Caco-2 (cell line): ENCODE measurements around the gene SLC39A10. TPM values are rescaled to one million over a fixed set of nuclear protein-coding genes. Genes with fewer than 3 reads are reported as not detected.
A peak's percentile ranks its signal among the peaks of the same experiment; 100 is the strongest.

Experiments used
- BruUV-seq: library from RNA; stranded (reverse); fragments of 400-500 nt; replicated peaks from 2 replicates; lab custom pipeline; 2021; lab: Mats Ljungman, UMichigan
- CTCF ChIA-PET: fragments of 300-600 bp; sonication (Branson Sonifier 250); formaldehyde crosslinking; loops from one replicate; lab custom pipeline; 2022; ENCODE audit warnings: antibody characterized with exemption; lab: Charles Lee
- POLR2A ChIA-PET: fragments of 300-600 bp; sonication (Branson Sonifier 250); formaldehyde crosslinking; loops from one replicate; lab custom pipeline; 2022; ENCODE audit warnings: antibody characterized with exemption; lab: Charles Lee
- DNase-seq, 2 experiments: peaks; one replicate each; pipeline versions ENCODE4 v3.0.0 to v3.0.0-alpha.2; 2020 to 2022
- H3K27me3 ChIP-seq: replicated peaks from 2 replicates; pipeline ENCODE4 v1.6.0; 2011; ENCODE audit warnings: low read length; ENCODE audit not compliant: control insufficient read depth, insufficient read depth
- H3K36me3 ChIP-seq: 2 replicates; pipeline ENCODE4 v1.5.1; 2011; ENCODE audit warnings: low read length; ENCODE audit not compliant: control insufficient read depth, insufficient read depth
- H3K4me1 ChIP-seq: fragments of 250-450 bp; sonication (Bioruptor Pico); 2 replicates; pipeline ENCODE4 v1.5.1; 2020; ENCODE audit warnings: mild to moderate bottlenecking
- H3K4me3 ChIP-seq: 2 replicates; pipeline ENCODE4 v1.5.1; 2011; ENCODE audit warnings: low read depth, mild to moderate bottlenecking, control low read depth, low read length
- H3K9me3 ChIP-seq: fragments of 250-450 bp; sonication (Bioruptor Pico); 2 replicates; pipeline ENCODE4 v1.5.1; 2020; ENCODE audit warnings: mild to moderate bottlenecking, moderate library complexity
- H3K27ac Mint-ChIP-seq: one replicate; pipeline ENCODE4 v1.8.0; 2022; ENCODE audit warnings: mixed read lengths; ENCODE audit not compliant: unreplicated experiment
- H3K27me3 Mint-ChIP-seq: one replicate; pipeline ENCODE4 v1.8.0; 2022; ENCODE audit warnings: mixed read lengths; ENCODE audit not compliant: insufficient read depth, unreplicated experiment
- H3K36me3 Mint-ChIP-seq: one replicate; pipeline ENCODE4 v1.8.0; 2022; ENCODE audit warnings: mild to moderate bottlenecking, mixed read lengths; ENCODE audit not compliant: insufficient read depth, unreplicated experiment
- H3K4me1 Mint-ChIP-seq: one replicate; pipeline ENCODE4 v1.8.0; 2022; ENCODE audit warnings: low read depth, mixed read lengths; ENCODE audit not compliant: unreplicated experiment
- H3K4me3 Mint-ChIP-seq: one replicate; pipeline ENCODE4 v1.8.0; 2022; ENCODE audit warnings: mild to moderate bottlenecking, moderate library complexity, mixed read lengths; ENCODE audit not compliant: unreplicated experiment
- H3K9me3 Mint-ChIP-seq: one replicate; pipeline ENCODE4 v1.8.0; 2022; ENCODE audit warnings: mixed read lengths; ENCODE audit not compliant: unreplicated experiment
- CTCF ChIP-seq, 2 experiments: fragments of 200-600 bp in 1 of 2; IDR thresholded peaks; 1 replicate in 1 of 2; 2 replicates in 1 of 2; pipeline versions ENCODE4 v1.5.1 to v1.8.0; 2011 to 2022; ENCODE audit warnings: antibody characterized with exemption in 1 of 2, control low read depth in 1 of 2, inconsistent platforms in 1 of 2, low read depth in 1 of 2, low read length in 1 of 2, mild to moderate bottlenecking in 1 of 2, moderate library complexity in 1 of 2; ENCODE audit not compliant: insufficient read depth in 1 of 2, severe bottlenecking in 1 of 2, unreplicated experiment in 1 of 2
- intact Hi-C: fragments of 100-400 bp; cut with micrococcal nuclease; formaldehyde crosslinking; loops from one replicate; pipeline ENCODE4 v1.10.0; 2022; ENCODE audit not compliant: unreplicated experiment
- total RNA-seq: library from RNA; stranded (reverse); gene quantifications from 2 replicates; pipeline ENCODE4 v1.2.3, GENCODE V29; 2022

SLC39A10 gene
- total RNA-seq, 1 experiment from 2014 or later = 45.5 TPM

- Histone ChIP-seq H3K9me3 (no peaks in the 10 kb centered on the region), H3K4me1 (peaks cover 6% of the 10 kb centered on the region), H3K27me3 (no peaks in the 10 kb centered on the region), H3K36me3 (no peaks in the 10 kb centered on the region), H3K4me3 (no peak overlapping the region)
- intact Hi-C loops = no loop called here
- CTCF ChIA-PET = no interaction called here
- H3K36me3 Mint-ChIP-seq = peaks cover 8% of the 10 kb centered on the region
- no peak overlapping the region for H3K4me3 Mint-ChIP-seq
- H3K9me3 Mint-ChIP-seq = no peaks in the 10 kb centered on the region
- H3K4me1 Mint-ChIP-seq = peaks cover 17% of the 10 kb centered on the region
- POLR2A ChIA-PET = no interaction called here
- no peak for TF ChIP-seq CTCF (IDR thresholded peaks at IDR 0.05; ENCODE audit: insufficient read depth in 1 of 2, low read depth in 1 of 2, low read length in 1 of 2, severe bottlenecking in 1 of 2, unreplicated experiment in 1 of 2)
- H3K27me3 Mint-ChIP-seq = no peaks in the 10 kb centered on the region
- H3K27ac Mint-ChIP-seq = no peak overlapping the region
- BruUV-seq = no TSS peak
- DNase-seq = no peak
Measured at GRCh38 chr2:195619590-195619989, 37.4 kb upstream of the SLC39A10 start.

- H3K9me3 Mint-ChIP-seq = no peaks in the 10 kb centered on the region
- BruUV-seq = no TSS peak
- ChIA-PET POLR2A (no interaction called here), CTCF (interaction anchor here (1.0 kb wide), 1 partner anchor 36 kb away, joined by 3 read pairs; the partner anchor contains the start of gene SLC39A10)
- Histone ChIP-seq H3K9me3 (no peaks in the 10 kb centered on the region), H3K4me1 (peaks cover 6% of the 10 kb centered on the region), H3K27me3 (no peaks in the 10 kb centered on the region), H3K4me3 (no peak overlapping the region), H3K36me3 (no peaks in the 10 kb centered on the region)
- no peaks in the 10 kb centered on the region for H3K27me3 Mint-ChIP-seq
- peaks cover 8% of the 10 kb centered on the region for H3K4me1 Mint-ChIP-seq
- no peak for DNase-seq
- no peak overlapping the region for H3K27ac Mint-ChIP-seq
- intact Hi-C loops = no loop called here
- peaks cover 8% of the 10 kb centered on the region for H3K36me3 Mint-ChIP-seq
- H3K4me3 Mint-ChIP-seq = no peak overlapping the region
- no peak for TF ChIP-seq CTCF (IDR thresholded peaks at IDR 0.05; ENCODE audit: insufficient read depth in 1 of 2, low read depth in 1 of 2, low read length in 1 of 2, severe bottlenecking in 1 of 2, unreplicated experiment in 1 of 2)
Measured at GRCh38 chr2:195620501-195620900, 36.5 kb upstream of the SLC39A10 start.

GRCh38 chr2:195622966-195623365 is 34.1 kb upstream of the SLC39A10 start:
- TF ChIP-seq CTCF (IDR thresholded peaks at IDR 0.05; ENCODE audit: insufficient read depth in 1 of 2, low read depth in 1 of 2, low read length in 1 of 2, severe bottlenecking in 1 of 2, unreplicated experiment in 1 of 2) = no peak
- no peaks in the 10 kb centered on the region for H3K27me3 ChIP-seq
- H3K27ac Mint-ChIP-seq = no peak overlapping the region
- POLR2A ChIA-PET = interaction anchor here (0.7 kb wide), 1 partner anchor 62 kb away, joined by 5 read pairs; no protein-coding TSS in a partner anchor
- H3K36me3 ChIP-seq = no peaks in the 10 kb centered on the region
- peak in 1 of 2 experiments; percentile 8 for DNase-seq
- H3K36me3 Mint-ChIP-seq = peaks cover 8% of the 10 kb centered on the region
- H3K4me1 Mint-ChIP-seq = peaks cover 5% of the 10 kb centered on the region
- H3K4me3 Mint-ChIP-seq = no peak overlapping the region
- intact Hi-C loops = no loop called here
- H3K9me3 ChIP-seq = no peaks in the 10 kb centered on the region
- H3K4me1 ChIP-seq = peaks cover 6% of the 10 kb centered on the region
- H3K27me3 Mint-ChIP-seq = no peaks in the 10 kb centered on the region
- CTCF ChIA-PET = interaction anchor here (0.7 to 1.2 kb wide), 4 partner anchors 34 to 47 kb away, joined by 4 to 6 read pairs (median 4); partner anchors contain the start of gene SLC39A10
- no peaks in the 10 kb centered on the region for H3K9me3 Mint-ChIP-seq
- BruUV-seq = no TSS peak
- no peak overlapping the region for H3K4me3 ChIP-seq
